ENCODE data around the gene PLEK.
A peak's percentile ranks its signal among the peaks of the same experiment; 100 is the strongest.
"Not testable (repeated sequence)": the region's sequence is repeated elsewhere in the genome, so short reads cannot be mapped to it uniquely, and the experiment has no call there.

The PLEK gene

GRCh38 chr2:68385220-68385906, 20.3 kb downstream of the PLEK start:
- no peak for DNase-seq (ENCODE audit: low spot score)

GRCh38 chr2:68385907-68386287, 20.8 kb downstream of the PLEK start:
- no peak for DNase-seq (ENCODE audit: low spot score)

- no peak for DNase-seq (ENCODE audit: low spot score)
These were observed 21.3 kb downstream of the PLEK start for GRCh38 chr2:68386365-68386764.

GRCh38 chr2:68387408-68388350, 22.6 kb downstream of the PLEK start:
- DNase-seq (ENCODE audit: low spot score), result no peak

- no peak for DNase-seq (ENCODE audit: low spot score)
These were observed 23.3 kb downstream of the PLEK start for GRCh38 chr2:68388358-68388757.

GRCh38 chr2:68388772-68389171, 23.7 kb downstream of the PLEK start:
- DNase-seq (ENCODE audit: low spot score), result no peak

GRCh38 chr2:68390114-68390513, 25.0 kb downstream of the PLEK start:
- no peak for DNase-seq (ENCODE audit: low spot score)

- peak; percentile 59 for DNase-seq (ENCODE audit: low spot score)
These were observed 25.5 kb downstream of the PLEK start for GRCh38 chr2:68390586-68390985.

- DNase-seq (ENCODE audit: low spot score), result no peak
These were observed 26.0 kb downstream of the PLEK start for GRCh38 chr2:68391099-68391498.

- DNase-seq (ENCODE audit: low spot score), result no peak
These were observed 26.8 kb downstream of the PLEK start for GRCh38 chr2:68391869-68392268.

GRCh38 chr2:68396093-68396492, 31.0 kb downstream of the PLEK start:
- DNase-seq (ENCODE audit: low spot score), result no peak

- not testable (repeated sequence) for DNase-seq (ENCODE audit: low spot score)
These were observed 32.7 kb downstream of the PLEK start for GRCh38 chr2:68397704-68398263.

- DNase-seq (ENCODE audit: low spot score), result no peak
These were observed 38.1 kb downstream of the PLEK start for GRCh38 chr2:68403199-68403644.

GRCh38 chr2:68404164-68404563, 39.1 kb downstream of the PLEK start:
- no peak for DNase-seq (ENCODE audit: low spot score)

GRCh38 chr2:68404893-68405799, 40.1 kb downstream of the PLEK start:
- DNase-seq (ENCODE audit: low spot score), result no peak

GRCh38 chr2:68411397-68412126, 46.5 kb downstream of the PLEK start:
- DNase-seq (ENCODE audit: low spot score), result no peak

- DNase-seq (ENCODE audit: low spot score), result no peak
These were observed 47.2 kb downstream of the PLEK start for GRCh38 chr2:68412127-68412819.

GRCh38 chr2:68413466-68413865, 48.4 kb downstream of the PLEK start:
- no peak for DNase-seq (ENCODE audit: low spot score)

GRCh38 chr2:68414452-68414851, 49.4 kb downstream of the PLEK start:
- no peak for DNase-seq (ENCODE audit: low spot score)

GRCh38 chr2:68414876-68415275, 49.8 kb downstream of the PLEK start:
- DNase-seq (ENCODE audit: low spot score), result no peak

- DNase-seq (ENCODE audit: low spot score), result no peak
These were observed 50.4 kb downstream of the PLEK start for GRCh38 chr2:68415521-68415920.
